K562 (cell line): ENCODE measurements around the gene OR2W3. TPM values are rescaled to one million over a fixed set of nuclear protein-coding genes. Genes with fewer than 3 reads are reported as not detected.

Experiments used
- CREBBP ChIP-seq: IDR thresholded peaks from one replicate; pipeline ENCODE4 v1.6.1; 2012; ENCODE audit warnings: low read depth, mild to moderate bottlenecking, control low read depth, inconsistent platforms, low read length
- HDAC2 ChIP-seq: fragments of 450-650 bp; IDR thresholded peaks from 2 replicates; pipeline ENCODE4 v1.6.1; 2016; ENCODE audit warnings: mild to moderate bottlenecking
- HMG20A ChIP-seq: fragments of 450-650 bp; formaldehyde crosslinking; conservative IDR thresholded peaks from 2 replicates; pipeline ENCODE4 v1.4.0; 2020; ENCODE audit warnings: mild to moderate bottlenecking, mixed read lengths
- KLF16 ChIP-seq: IDR thresholded peaks from 2 replicates; pipeline ENCODE4 v1.6.1; 2016; ENCODE audit warnings: antibody characterized with exemption
- MLX ChIP-seq, 2 experiments: fragments of 450-650 bp in 1 of 2; sonication (generic) in 1 of 2; formaldehyde crosslinking; conservative IDR thresholded peaks; 2 replicates each; pipeline versions ENCODE4 v1.4.0 to v1.8.1; 2020 to 2022; ENCODE audit warnings: mild to moderate bottlenecking in 1 of 2, missing genetic modification reagents in 1 of 2
- MXD1 ChIP-seq: fragments of 250-450 bp; sonication (Bioruptor Pico); IDR thresholded peaks from 2 replicates; pipeline ENCODE4 v1.8.0; 2021; ENCODE audit warnings: borderline replicate concordance, mild to moderate bottlenecking, moderate library complexity; ENCODE audit not compliant: poor library complexity, severe bottlenecking
- PHB ChIP-seq: fragments of 250-450 bp; sonication (Bioruptor Pico); IDR thresholded peaks from 2 replicates; pipeline ENCODE4 v1.5.0; 2021
- TSHZ1 ChIP-seq: fragments of 250-450 bp; sonication (Bioruptor Pico); IDR thresholded peaks from 2 replicates; pipeline ENCODE4 v1.4.0; 2020; ENCODE audit warnings: mild to moderate bottlenecking, moderate library complexity
- ZBED1 ChIP-seq: IDR thresholded peaks from 2 replicates; pipeline ENCODE4 v1.6.1; 2014
- ZBTB49 ChIP-seq: sonication (generic); formaldehyde crosslinking; IDR thresholded peaks from 2 replicates; pipeline ENCODE4 v1.8.0; 2022; ENCODE audit warnings: missing genetic modification reagents, mild to moderate bottlenecking, borderline replicate concordance
- ZNF407 ChIP-seq: fragments of 450-650 bp; IDR thresholded peaks from 2 replicates; pipeline ENCODE4 v1.6.1; 2016; ENCODE audit warnings: low read depth
- polyA plus RNA-seq, 8 experiments: library from polyadenylated mRNA; depleted of rRNA in 4 of 8; stranded (reverse) in 5 of 8; unstranded in 3 of 8; fragments of >200 nt; fragmentation: Nextera tagmentation in 2 of 8; fragmentation: Illumina TruSeq in 1 of 8; extraction: Ambion mirVana in 2 of 8; extraction: Trizol in 1 of 8; gene quantifications; 2 replicates each; pipeline versions ENCODE4 v1.2.1 to v1.2.3, GENCODE V29; 2011 to 2014; ENCODE audit warnings: inconsistent platforms in 1 of 8, missing spikeins in 1 of 8
- total RNA-seq, 7 experiments: library from RNA; depleted of rRNA in 6 of 7; stranded (reverse); fragments of >200 nt in 6 of 7; fragmentation: Illumina TruSeq in 2 of 7; extraction: Trizol in 2 of 7; gene quantifications; 2 replicates each; pipeline versions ENCODE4 v1.2.1 to v1.2.3, GENCODE V29; 2011 to 2021; ENCODE audit warnings: low replicate concordance in 1 of 7

The OR2W3 gene
- total and polyA plus RNA-seq, 9 of the 15 experiments (the other 6 are each of a cell fraction or from before 2014, with no cell fraction given), result 0.67 to 7.6 (median 3.7) TPM

GRCh38 chr1:247857069-247857984 is 38.1 kb upstream of the OR2W3 start, which contains the start of gene TRIM58 (continued):
- TF ChIP-seq MXD1 (no peak), TSHZ1 (no peak), CREBBP (no peak), HDAC2 (no peak), ZNF407 (no peak), ZBTB49 (CRISPR knock-in tag) (no peak), MLX (CRISPR knock-in tag; conservative IDR thresholded peaks at IDR 0.05) (no peak), KLF16 (no peak), ZBED1 (peak; percentile 48; the same call in 1 of the 2 replicates), PHB (no peak), HMG20A (no peak)
